ENCODE measurements around the gene GLRX5.
"Not testable (repeated sequence)": the region's sequence is repeated elsewhere in the genome, so short reads cannot be mapped to it uniquely, and the experiment has no call there.

Gene GLRX5

GRCh38 chr14:95507701-95508103 lies 27.1 kb upstream of the GLRX5 start:
- POLR2A ChIA-PET: interaction anchor here (0.5 to 1.5 kb wide), 3 partner anchors 9 to 24 kb away, joined by 3 read pairs; no protein-coding TSS in a partner anchor
- CTCF ChIA-PET: interaction anchor here (0.9 to 4.7 kb wide), 5 partner anchors 9 to 64 kb away, joined by 3 to 26 read pairs (median 5); partner anchors contain the start of gene SYNE3
- no peak overlapping the region for H3K4me3 ChIP-seq (ENCODE audit: low read depth, low read length)
- TF ChIP-seq CTCF (IDR thresholded peaks at IDR 0.05; ENCODE audit: insufficient read depth, low read length, missing control alignments): no peak
- no peak for DNase-seq (ENCODE audit: low read depth, low spot score)

- ChIA-PET POLR2A (interaction anchor here (0.7 to 1.5 kb wide), 2 partner anchors 9 to 25 kb away, joined by 3 read pairs; no protein-coding TSS in a partner anchor), CTCF (interaction anchor here (1.9 to 4.7 kb wide), 2 partner anchors 12 to 18 kb away, joined by 5 to 26 read pairs; no protein-coding TSS in a partner anchor)
- H3K4me3 ChIP-seq (ENCODE audit: low read depth, low read length): no peak overlapping the region
- no peak for DNase-seq (ENCODE audit: low read depth, low spot score)
- no peak for TF ChIP-seq CTCF (IDR thresholded peaks at IDR 0.05; ENCODE audit: insufficient read depth, low read length, missing control alignments)
These were observed 26.5 kb upstream of the GLRX5 start for GRCh38 chr14:95508377-95508776.

- no peak for TF ChIP-seq CTCF (IDR thresholded peaks at IDR 0.05; ENCODE audit: insufficient read depth, low read length, missing control alignments)
- CTCF ChIA-PET: interaction anchor here (1.9 to 4.7 kb wide), 2 partner anchors 11 to 17 kb away, joined by 5 to 26 read pairs; no protein-coding TSS in a partner anchor
- POLR2A ChIA-PET: no interaction called here
- no peak overlapping the region for H3K4me3 ChIP-seq (ENCODE audit: low read depth, low read length)
- DNase-seq (ENCODE audit: low read depth, low spot score): no peak
These were observed 25.4 kb upstream of the GLRX5 start for GRCh38 chr14:95509495-95509894.

- POLR2A ChIA-PET; DNase-seq (ENCODE audit: low read depth, low spot score); H3K4me3 ChIP-seq (ENCODE audit: low read depth, low read length): not testable (repeated sequence)
- CTCF ChIA-PET: interaction anchor here (1.8 to 4.7 kb wide), 2 partner anchors 16 to 58 kb away, joined by 5 to 26 read pairs; no protein-coding TSS in a partner anchor
These were observed 24.5 kb upstream of the GLRX5 start for GRCh38 chr14:95510344-95510743.

- CTCF ChIA-PET: interaction anchor here (1.1 to 9.4 kb wide), 3 partner anchors 16 to 58 kb away, joined by 3 to 62 read pairs (median 5); no protein-coding TSS in a partner anchor
- TF ChIP-seq CTCF (IDR thresholded peaks at IDR 0.05; ENCODE audit: insufficient read depth, low read length, missing control alignments): no peak
- no peak overlapping the region for H3K4me3 ChIP-seq (ENCODE audit: low read depth, low read length)
- POLR2A ChIA-PET: no interaction called here
- no peak for DNase-seq (ENCODE audit: low read depth, low spot score)
These were observed 24.0 kb upstream of the GLRX5 start for GRCh38 chr14:95510804-95511203.

- H3K4me3 ChIP-seq (ENCODE audit: low read depth, low read length): no peak overlapping the region
- CTCF ChIA-PET: interaction anchor here (1.1 to 9.4 kb wide), 4 partner anchors 15 to 70 kb away, joined by 3 to 62 read pairs (median 24); no protein-coding TSS in a partner anchor
- no peak for DNase-seq (ENCODE audit: low read depth, low spot score)
- POLR2A ChIA-PET: no interaction called here
- TF ChIP-seq CTCF (IDR thresholded peaks at IDR 0.05; ENCODE audit: insufficient read depth, low read length, missing control alignments): no peak
These were observed 23.2 kb upstream of the GLRX5 start for GRCh38 chr14:95511687-95512086.

- no peak overlapping the region for H3K4me3 ChIP-seq (ENCODE audit: low read depth, low read length)
These were observed 21.6 kb upstream of the GLRX5 start for GRCh38 chr14:95513291-95513690.

More at GRCh38 chr14:95513291-95513690, 21.6 kb upstream of the GLRX5 start:
- ChIA-PET CTCF (interaction anchor here (1.1 to 9.4 kb wide), 3 partner anchors 9 to 71 kb away, joined by 4 to 62 read pairs (median 42); no protein-coding TSS in a partner anchor), POLR2A (no interaction called here)
- no peak for TF ChIP-seq CTCF (IDR thresholded peaks at IDR 0.05; ENCODE audit: insufficient read depth, low read length, missing control alignments)
- DNase-seq (ENCODE audit: low read depth, low spot score): no peak

All from AG04449 (cell line).